Mucosa of descending colon (tissue), 3 donors: ENCODE results near the gene DSG2. TPM values are rescaled to one million over a fixed set of nuclear protein-coding genes. Genes with fewer than 3 reads are reported as not detected.
"Not testable (repeated sequence)": the region's sequence is repeated elsewhere in the genome, so short reads cannot be mapped to it uniquely, and the experiment has no call there.

Experiments
- ATAC-seq: fragments of 200-7000 bp; cut with Tn5 transposase; one replicate; pipeline ENCODE4 v1.9.1; 2020; ENCODE audit warnings: mild to moderate bottlenecking, moderate library complexity
- DNase-seq, 3 donors: peaks; one replicate each; pipeline ENCODE4 v3.0.0-alpha.2; 2020
- H3K36me3 ChIP-seq: fragments of 200-600 bp; one replicate; pipeline ENCODE4 v1.8.0; 2021; ENCODE audit warnings: low read depth, mild to moderate bottlenecking
- H3K4me1 ChIP-seq: fragments of 200-600 bp; one replicate; pipeline ENCODE4 v1.8.0; 2021; ENCODE audit warnings: low read depth, mild to moderate bottlenecking
- H3K4me3 ChIP-seq: fragments of 200-600 bp; one replicate; pipeline ENCODE4 v1.8.0; 2021; ENCODE audit warnings: mild to moderate bottlenecking
- H3K9me3 ChIP-seq: fragments of 200-600 bp; one replicate; pipeline ENCODE4 v1.8.0; 2021; ENCODE audit warnings: mild to moderate bottlenecking
- CTCF ChIP-seq: fragments of 200-600 bp; IDR thresholded peaks from one replicate; pipeline ENCODE4 v1.8.0; 2022; ENCODE audit warnings: antibody characterized with exemption, mild to moderate bottlenecking
- intact Hi-C, 2 donors: fragments of 100-400 bp; cut with DNase I in 1 of 2; cut with micrococcal nuclease in 1 of 2; formaldehyde crosslinking; loops; one replicate each; pipeline versions ENCODE4 v1.11.0 to v1.11.1; 2022; cut with DNase I, micrococcal nuclease
- total RNA-seq, 3 donors: library from RNA; stranded (reverse); fragmentation: NEBNext Ultra II Directional in 2 of 3; extraction: Animal tissue kit (Norgen Biotek cat#: 25700) in 2 of 3; gene quantifications; one replicate each; pipeline versions ENCODE4 v1.2.1 to v1.2.4, GENCODE V29; 2021 to 2023
- donor health status: DM: no; HTN: no; CAD: no; lungs with moderate emphysema.
- donor health status: DM: no; HTN: no; CAD: no.
- donor health status: DM: no; HTN: yes; CAD: no.

DSG2 gene
- total RNA-seq, 3 donors from 2014 or later = 131 to 341 (median 305) TPM

GRCh38 chr18:31493941-31494340 lies 4.0 kb upstream of the DSG2 start:
- no peak for ATAC-seq
- peak in 1 of 3 donors; percentile 43 for DNase-seq
- no peaks in the 10 kb centered on the region for H3K36me3 ChIP-seq
- no peak for TF ChIP-seq CTCF
- no peak overlapping the region for H3K4me3 ChIP-seq
- H3K4me1 ChIP-seq = peaks cover 19% of the 10 kb centered on the region
- no peaks in the 10 kb centered on the region for H3K9me3 ChIP-seq
- intact Hi-C loops = no loop called here

- H3K9me3 ChIP-seq, intact Hi-C loops, H3K36me3 ChIP-seq, H3K4me3 ChIP-seq, DNase-seq, ATAC-seq: not testable (repeated sequence)
- peaks cover 19% of the 10 kb centered on the region for H3K4me1 ChIP-seq
Measured at GRCh38 chr18:31494705-31495244, 3.2 kb upstream of the DSG2 start.

- no peak for TF ChIP-seq CTCF
- peaks cover 17% of the 10 kb centered on the region for H3K4me1 ChIP-seq
- H3K9me3 ChIP-seq = no peaks in the 10 kb centered on the region
- H3K4me3 ChIP-seq = peak overlapping the region; percentile 56
- ATAC-seq (peak; percentile 44), DNase-seq (no peak)
- H3K36me3 ChIP-seq = no peaks in the 10 kb centered on the region
- intact Hi-C loops = no loop called here
Measured at GRCh38 chr18:31497404-31497835, 557 bp upstream of the DSG2 start.

GRCh38 chr18:31498574-31499524 lies 872 bp downstream of the DSG2 start:
- Histone ChIP-seq H3K4me1 (peaks cover 17% of the 10 kb centered on the region), H3K4me3 (peak overlapping the region; percentile 56), H3K36me3 (no peaks in the 10 kb centered on the region), H3K9me3 (no peaks in the 10 kb centered on the region)
- no peak for ATAC-seq
- peak in 2 of 3 donors; percentile 65 to 80 for DNase-seq
- intact Hi-C loops = no loop called here
- no peak for TF ChIP-seq CTCF

GRCh38 chr18:31500051-31500688 lies 2.2 kb downstream of the DSG2 start:
- intact Hi-C loops = no loop called here
- Histone ChIP-seq H3K9me3 (no peaks in the 10 kb centered on the region), H3K36me3 (no peaks in the 10 kb centered on the region), H3K4me1 (peaks cover 13% of the 10 kb centered on the region), H3K4me3 (no peak overlapping the region)
- ATAC-seq (peak; percentile 9), DNase-seq (peak in 2 of 3 donors; percentile 50 to 55)
- no peak for TF ChIP-seq CTCF

GRCh38 chr18:31503011-31503410 lies 5.0 kb downstream of the DSG2 start:
- intact Hi-C loops = no loop called here
- TF ChIP-seq CTCF = no peak
- Histone ChIP-seq H3K4me1 (peaks cover 8% of the 10 kb centered on the region), H3K9me3 (no peaks in the 10 kb centered on the region), H3K36me3 (no peaks in the 10 kb centered on the region), H3K4me3 (no peak overlapping the region)
- DNase-seq (no peak), ATAC-seq (no peak)
